Activated T-cell treated with anti-CD3 and anti-CD28 coated beads for 24 hours (primary cell): Measurements from ENCODE around the gene ARHGAP8.
"Not testable (repeated sequence)": the region's sequence is repeated elsewhere in the genome, so short reads cannot be mapped to it uniquely, and the experiment has no call there.

Experiments
- DNase-seq: peaks from one replicate; pipeline ENCODE4 v3.0.0-alpha.2; 2020; ENCODE audit warnings: low read depth

ARHGAP8 gene

GRCh38 chr22:44889255-44889878 lies 137.0 kb downstream of the ARHGAP8 start:
- no peak for DNase-seq

- DNase-seq: no peak
Observed at GRCh38 chr22:44890416-44891292, 138.3 kb downstream of the ARHGAP8 start.

- DNase-seq: no peak
Observed at GRCh38 chr22:44891293-44891747, 138.9 kb downstream of the ARHGAP8 start.

GRCh38 chr22:44891791-44892190 lies 139.4 kb downstream of the ARHGAP8 start:
- no peak for DNase-seq

DNA sequence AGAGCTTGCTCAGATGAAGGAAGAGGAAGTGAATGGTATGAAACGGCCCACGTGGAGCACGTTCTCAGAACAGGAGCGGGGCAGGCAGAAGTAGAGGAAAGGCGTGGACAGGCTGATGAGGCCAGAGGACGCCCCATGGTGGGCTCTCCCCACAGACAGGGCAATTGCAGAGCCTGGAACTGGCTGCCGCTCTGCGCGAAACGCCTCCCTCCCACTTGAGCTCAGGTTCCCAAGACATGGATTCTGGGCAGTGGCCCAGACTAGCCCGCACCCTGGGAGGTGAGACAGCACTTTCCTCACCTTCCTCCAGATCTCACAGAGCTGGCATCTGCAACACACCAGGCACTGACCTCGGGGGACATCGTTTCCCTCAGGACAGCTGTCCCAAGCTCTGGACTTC lies 139.9 kb downstream of the ARHGAP8 start:
- DNase-seq: no peak

DNA sequence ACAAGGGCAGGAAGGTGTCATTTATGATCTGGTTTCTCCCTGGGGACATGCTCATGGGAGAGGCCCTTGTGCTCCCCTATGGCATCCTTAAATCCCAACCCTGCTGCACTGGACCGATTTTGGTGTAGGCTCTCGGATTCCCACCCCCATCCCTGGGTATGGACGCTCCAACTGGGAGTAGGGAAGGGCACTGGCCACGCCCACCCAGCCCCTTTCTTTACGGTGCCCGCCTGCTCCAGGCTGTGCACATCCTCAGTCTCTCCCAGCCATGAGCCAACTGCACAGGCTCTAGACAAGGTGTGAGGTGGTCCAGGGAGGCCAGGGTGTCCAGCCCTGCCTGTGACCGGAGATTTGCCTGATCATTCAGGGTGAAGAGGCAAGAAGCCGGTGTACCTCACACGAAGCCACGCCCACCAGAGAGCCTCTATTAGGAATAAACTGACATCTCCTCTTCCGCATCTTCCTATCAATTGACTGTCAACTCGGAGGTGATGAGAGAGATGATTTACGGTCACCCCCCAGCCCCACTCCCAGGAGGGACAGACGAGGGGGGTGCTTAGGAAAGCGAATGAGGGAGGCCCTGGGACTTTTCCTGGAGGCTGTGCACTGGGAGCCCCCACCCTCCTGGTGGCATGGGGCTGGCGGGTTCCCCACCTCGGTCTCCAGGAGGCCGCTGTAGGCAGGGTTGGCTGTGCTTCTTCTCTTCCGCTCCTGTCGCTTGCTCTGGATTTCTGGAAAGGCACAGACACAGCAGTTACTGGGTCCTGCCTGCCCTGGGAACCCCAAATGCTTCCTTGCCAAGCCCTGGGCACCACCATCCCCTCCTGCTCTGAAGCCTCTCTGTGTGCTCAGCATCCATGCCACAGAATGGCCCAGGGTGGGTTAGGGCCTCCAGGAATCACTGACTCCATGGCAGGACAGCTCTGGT lies 140.7 kb downstream of the ARHGAP8 start:
- no peak for DNase-seq

DNA sequence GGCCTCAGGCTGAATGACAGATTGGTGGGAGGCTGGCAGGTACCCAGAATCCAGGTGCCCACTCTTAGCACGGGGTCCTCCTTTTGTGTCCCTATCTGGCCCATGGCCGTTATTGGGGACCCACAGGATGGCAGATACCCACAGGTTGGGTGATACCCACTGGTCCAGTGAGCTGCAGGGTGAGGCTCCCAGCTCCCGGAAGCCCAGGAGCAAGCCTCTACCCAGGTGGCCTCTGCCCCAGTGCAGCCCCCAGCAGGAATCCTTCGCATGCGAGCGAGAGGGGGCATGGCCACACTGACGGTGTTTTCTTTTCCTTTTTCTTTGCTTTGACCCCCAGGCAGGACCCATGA lies 141.3 kb downstream of the ARHGAP8 start:
- no peak for DNase-seq

DNA sequence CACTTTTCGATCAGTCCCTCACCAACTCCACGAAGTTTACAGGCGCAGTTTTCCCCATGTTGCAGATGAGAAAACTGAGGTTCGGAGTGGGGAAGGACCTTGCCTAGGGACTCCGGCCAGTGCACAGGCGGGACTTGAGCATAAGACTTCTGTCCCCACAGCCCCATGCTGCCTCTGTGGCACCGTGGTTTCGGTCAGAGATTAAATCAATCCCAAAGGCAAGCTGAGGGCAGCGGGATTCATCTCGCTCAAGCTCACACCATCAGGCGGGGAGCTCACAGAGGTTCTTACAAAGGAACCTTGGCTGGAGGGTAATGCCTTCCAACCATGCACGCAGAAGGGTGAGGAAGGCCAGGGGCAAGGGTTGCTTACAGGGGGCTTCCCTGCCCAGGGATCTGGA lies 141.9 kb downstream of the ARHGAP8 start:
- DNase-seq: no peak

DNA sequence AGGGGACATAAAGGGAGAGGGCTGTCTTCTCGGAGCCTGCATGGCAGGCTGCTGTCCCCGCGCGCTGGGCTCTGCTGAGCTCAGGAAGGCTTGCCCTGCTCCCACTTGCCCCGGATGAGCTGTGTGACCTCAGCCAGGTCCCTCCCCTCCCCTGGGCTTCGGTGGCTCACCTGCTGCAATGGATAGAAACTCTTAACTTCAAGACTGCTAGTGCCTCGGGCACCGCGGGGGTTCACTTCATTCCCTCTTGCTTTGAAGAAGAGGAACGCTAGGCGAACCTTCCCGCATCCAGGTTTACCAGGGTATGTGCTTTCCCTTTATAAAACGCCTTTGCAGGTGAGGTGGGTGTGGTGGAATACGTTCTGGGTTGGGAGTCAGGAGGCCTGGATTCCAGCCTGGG lies 142.4 kb downstream of the ARHGAP8 start:
- DNase-seq: no peak

- no peak for DNase-seq
Observed at GRCh38 chr22:44895296-44896055, 143.1 kb downstream of the ARHGAP8 start.

DNA sequence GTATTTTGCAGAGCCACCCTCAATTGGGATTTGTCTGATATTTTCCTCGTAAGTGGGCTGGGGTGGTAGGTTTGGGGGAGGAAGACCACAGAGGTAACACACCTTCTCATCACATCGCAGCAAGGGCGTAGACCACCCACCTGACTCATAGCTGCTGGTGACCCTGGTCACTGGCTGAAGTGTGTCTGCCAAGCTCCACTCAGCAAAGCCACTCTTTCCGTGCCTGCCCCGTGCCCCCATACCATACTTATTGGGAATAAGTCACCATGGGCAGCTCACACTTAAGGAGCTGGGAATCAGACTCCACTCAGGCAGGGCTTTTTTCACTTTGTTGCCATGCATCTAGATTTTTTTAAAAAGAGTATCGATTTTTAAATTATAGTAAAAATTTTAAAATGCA lies 145.9 kb downstream of the ARHGAP8 start:
- DNase-seq: no peak

GRCh38 chr22:44901301-44901700 lies 148.9 kb downstream of the ARHGAP8 start:
- DNase-seq: no peak

DNA sequence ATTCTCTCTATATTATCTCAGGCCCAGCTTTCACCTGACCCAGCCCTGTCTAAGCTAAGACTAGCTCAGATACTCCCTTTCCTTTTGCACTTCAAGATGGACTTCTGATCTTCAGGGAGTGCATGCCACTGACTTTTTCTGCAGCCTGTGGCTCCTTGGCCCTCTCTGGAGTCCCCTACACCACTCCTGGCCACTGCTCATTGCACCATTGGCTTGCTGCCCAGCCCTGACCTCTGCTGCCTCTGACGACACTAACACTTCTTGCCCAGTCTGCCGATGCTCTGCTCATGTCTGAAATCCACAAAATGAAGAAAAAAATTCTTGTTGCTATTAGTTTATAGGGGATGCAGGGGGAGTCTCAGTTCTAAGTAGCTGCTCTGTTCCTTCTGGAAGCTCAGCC lies 150.8 kb downstream of the ARHGAP8 start:
- not testable (repeated sequence) for DNase-seq

GRCh38 chr22:44904492-44905152 lies 152.2 kb downstream of the ARHGAP8 start:
- not testable (repeated sequence) for DNase-seq

GRCh38 chr22:44906248-44906936 lies 154.0 kb downstream of the ARHGAP8 start:
- DNase-seq: no peak

DNA sequence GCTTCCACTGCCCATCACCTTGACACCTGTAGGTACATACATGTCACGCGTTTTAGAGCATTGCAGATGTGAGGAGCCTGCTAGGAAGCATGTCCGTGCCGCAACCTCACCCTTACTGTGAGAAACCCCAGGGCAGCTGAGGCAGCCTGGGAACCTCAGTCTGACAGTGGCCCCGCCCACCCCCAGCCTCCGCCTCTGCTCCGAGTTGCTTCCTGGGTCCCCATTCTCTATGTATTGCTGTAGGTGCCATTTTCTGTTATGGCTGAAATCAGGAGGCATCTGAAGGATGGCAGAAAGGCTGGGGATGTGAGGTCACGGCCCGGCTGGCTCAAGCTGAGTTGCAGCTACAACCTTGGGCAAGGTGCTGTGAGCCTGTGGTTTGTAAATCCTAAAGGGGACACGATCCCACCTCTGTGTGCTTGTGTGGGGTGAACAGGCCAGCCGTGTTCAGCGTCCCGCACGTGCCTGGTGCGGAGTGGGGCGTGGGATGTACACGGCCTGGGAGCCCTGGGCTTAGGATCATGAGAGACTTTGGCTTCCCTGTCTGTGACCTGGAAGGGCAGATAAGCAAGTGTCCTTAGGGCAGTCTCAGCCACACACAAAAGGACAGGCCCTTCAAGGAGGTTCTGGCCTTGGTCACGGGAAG lies 154.7 kb downstream of the ARHGAP8 start:
- DNase-seq: no peak

DNA sequence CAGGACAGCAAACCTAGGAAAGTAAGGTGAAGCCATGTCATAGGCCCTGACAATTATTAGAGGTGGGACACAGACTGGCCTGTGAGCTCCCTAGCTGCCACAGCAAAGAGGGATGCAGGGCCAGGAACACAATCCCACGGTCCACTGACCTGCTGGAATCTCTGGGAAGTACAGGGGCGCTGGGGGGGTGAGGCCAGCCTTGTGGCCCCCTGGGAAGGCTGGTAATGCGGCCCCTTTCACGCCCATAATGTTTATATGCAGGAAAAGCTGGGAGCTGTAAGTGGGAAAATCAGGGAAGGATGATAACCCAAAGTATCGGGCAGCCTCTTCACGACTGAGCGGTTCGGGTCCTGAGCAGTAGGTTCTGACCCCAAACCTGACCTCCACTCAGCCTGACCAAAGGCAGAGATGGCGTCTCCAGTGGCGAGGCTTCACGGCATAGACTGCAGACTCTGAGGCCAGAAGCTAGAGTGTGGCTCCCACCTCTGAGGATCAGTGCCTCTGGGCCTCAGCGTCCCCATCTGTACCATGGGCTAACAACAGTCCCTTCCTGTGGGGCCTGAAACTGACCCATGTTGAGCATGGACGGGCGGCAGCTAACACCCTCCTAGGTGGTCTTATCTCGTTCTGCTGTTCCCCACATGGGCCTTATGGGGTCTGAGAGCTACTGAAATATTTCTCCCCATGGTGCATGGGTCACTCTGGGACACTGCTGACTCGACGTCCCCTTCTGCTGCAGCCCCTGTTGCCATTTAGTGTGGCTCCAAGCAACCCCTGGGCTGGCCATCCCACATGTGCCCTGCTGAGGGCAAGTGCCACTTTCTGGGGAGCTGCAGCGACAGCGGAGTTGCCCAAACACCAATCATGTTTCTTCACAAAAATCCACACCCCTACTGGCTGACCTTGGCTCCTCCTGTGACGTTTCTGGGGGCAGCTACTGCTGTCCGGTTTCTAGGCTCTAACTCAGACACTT lies 155.7 kb downstream of the ARHGAP8 start:
- DNase-seq: no peak

- DNase-seq: no peak
Observed at GRCh38 chr22:44909241-44909640, 156.9 kb downstream of the ARHGAP8 start.
